ENCODE data around the gene DPP7.

GRCh38 chr9:137097761-137098462, 16.6 kb downstream of the DPP7 start:
- TF ChIP-seq CTCF (IDR thresholded peaks at IDR 0.05; ENCODE audit: insufficient read depth, low read length, poor library complexity, severe bottlenecking) = no peak
- TF ChIP-seq EZH2phosphoT487 (conservative IDR thresholded peaks at IDR 0.05; ENCODE audit: low read length) = no peak

Data from SU-DHL-6 (cell line).